Measurements from ENCODE around the gene PRPF40A.
A peak's percentile ranks its signal among the peaks of the same experiment; 100 is the strongest.
"Not testable (repeated sequence)": the region's sequence is repeated elsewhere in the genome, so short reads cannot be mapped to it uniquely, and the experiment has no call there.

Gene PRPF40A

DNA sequence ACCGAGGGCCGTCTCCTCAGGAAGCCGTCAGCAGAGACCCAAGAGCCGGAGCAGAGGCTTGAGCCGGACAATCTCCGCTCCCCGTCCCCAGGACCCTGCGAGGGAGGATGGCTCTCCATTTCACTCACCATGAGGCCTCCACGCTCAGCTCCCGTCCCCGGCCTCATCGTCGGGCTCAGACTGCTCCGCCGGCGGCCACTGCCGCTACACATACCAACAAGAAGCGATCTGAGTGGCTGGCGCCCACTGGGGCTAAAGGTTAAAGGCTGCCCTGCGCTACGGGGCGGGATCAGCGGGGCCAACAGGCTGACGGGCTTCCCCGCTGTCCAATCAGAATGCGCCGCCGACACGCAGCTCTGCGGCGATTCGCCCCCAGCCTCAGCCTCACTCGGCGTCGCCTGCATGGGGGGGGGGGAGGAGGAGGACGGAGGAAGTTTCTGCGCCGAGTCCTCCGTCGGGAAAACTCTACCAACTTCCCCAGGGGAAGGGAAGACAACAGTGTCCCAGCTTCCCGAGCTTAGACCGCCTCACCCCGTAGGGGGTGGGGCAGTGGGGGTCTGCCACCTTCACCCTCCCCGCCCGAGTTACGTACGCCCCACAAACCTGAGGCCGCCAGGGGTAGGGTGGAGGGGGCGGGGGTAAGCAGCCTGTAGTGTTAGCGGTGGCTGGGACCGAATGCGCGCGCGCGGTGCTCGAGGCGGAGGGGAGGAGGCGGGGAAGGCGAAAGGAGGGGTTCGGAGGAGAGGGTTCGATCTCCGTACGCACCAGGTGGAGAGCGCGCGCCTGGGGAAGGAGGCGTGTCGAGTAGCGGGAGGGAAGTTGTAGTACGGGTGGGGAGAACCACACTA, at the start of gene PRPF40A:
TSS of gene PRPF40A (minus strand) at position 234 of the 848 bp plus-strand sequence. CDS start at position 212, 22 bp downstream.
- DNase-seq = peak; percentile 99

DNA sequence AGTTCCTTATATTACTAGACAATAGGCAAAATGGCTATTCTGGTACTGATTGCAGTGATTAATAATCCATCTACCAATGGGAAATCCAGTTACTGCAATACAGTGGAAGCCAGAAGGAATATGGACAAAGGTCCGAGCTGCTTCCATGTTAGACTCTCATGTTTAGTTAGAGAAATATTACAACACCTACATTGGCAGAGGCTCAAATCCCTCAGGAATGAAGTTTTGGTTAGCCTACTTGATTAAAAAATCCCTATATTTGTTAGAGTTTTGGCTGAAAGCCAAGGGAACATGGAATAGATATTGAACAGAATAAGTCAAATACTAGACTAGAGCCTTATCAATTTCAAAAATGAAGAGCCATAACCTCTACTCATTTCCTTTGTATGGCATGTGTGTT, 49.7 kb upstream of the PRPF40A start:
- DNase-seq = no peak

DNA sequence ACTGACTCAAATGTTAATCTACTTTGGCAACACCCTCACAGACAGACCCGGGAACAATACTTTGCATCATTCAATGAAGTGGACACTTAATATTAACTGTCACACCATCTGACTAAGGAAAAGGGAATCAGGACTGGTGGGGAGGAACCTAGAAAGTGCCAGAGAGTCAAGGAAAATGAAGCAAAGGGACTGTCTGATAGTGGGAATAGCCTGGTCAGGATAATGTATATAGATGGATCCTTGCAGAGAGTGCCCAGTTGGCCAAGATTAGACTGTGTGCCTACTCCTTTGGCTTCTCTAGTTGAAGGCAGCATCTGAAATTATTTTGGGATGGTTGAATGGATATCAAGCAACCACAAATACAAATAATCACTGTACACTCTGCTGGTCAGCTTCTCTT, 46.4 kb upstream of the PRPF40A start:
- no peak for DNase-seq

DNA sequence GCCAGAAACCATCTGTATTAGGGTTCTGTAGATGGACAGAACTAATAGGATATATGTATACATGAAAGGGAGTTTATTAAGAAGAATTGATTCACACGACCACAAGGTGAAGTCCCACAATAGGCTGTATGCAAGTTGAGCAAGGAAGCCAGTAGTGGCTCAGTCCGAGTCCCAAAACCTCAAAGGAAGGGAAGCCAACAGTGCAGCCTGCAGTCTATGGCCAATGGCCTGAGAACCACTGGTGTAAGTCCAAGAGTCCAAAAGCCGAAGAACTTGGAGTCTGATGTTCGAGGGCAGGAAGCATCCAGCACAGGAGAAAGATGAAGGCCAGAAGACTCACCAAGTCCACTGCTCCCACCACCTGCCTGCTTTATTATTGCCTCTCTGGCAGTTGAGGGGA, 45.9 kb upstream of the PRPF40A start:
- not testable (repeated sequence) for DNase-seq

DNA sequence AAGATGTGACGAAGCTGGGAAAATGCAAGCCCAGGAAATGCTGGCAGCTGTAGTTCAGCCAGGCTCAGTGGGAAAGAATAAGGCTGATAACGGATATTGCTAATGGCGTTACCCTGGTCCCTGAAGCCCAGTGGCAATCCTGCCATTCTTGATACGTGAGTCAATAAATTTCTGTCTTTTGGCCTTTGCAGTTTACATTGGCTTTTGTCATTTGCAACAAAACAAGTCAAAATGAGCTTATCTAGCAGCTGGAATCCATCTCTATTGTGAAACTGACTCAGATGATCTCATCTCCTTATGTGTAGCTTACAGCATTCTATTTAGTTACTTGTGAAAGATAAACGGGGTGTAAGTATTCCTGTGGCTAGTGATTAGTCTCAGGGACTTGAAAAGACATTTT, 44.9 kb upstream of the PRPF40A start:
- no peak for DNase-seq

DNA sequence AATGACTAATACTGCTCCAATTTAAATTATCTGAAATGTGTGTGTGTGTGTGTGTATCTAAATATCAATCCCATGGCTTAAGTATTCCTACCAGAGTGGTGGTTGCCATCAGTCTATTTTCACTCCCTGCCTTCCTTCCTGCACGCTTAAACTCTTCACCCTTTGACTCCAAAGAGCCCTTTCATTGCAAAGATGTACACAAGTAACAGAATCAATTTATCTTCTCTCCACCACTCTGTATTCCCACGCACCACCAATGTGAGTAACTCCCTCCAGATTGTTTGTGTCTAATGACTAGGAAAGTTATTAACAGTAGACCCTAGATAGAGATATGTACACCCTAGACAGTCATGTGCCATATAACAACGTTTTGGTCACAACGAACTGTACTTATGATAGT, 44.0 kb upstream of the PRPF40A start:
- DNase-seq = no peak

DNA sequence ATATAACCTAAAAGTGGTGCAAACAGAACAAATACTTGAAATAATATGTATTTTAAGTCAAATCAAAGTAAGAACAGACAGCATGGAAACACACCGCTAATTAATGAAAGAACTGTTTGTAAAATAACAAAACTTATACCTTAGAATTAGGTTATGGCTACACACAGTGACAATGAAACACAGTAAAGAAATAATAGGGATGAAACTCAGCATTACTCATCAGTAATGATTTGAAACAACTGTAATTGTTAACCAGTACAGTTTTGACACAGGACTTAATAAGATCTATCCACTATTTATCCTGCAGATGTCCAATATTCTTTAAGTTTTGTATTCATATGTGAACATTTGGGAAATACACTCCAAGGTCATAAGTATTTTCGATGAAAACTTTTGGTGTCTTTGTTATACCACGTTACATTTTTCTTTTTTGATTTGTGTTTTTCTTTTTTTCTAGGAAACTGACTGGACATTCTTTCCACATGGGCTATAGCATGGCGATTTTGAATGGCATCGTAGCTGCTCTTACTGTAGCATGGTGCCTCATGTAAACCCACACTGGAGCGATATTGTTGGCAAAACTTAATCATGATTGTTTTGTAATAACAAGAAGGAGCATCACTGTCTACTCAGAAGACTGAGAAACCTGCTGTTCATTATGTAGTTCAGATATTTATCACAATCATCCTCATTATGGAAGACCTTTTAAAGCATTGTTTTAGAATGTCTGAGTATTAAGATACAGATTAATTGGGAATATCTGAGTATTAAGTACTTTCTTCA, 42.2 kb upstream of the PRPF40A start:
- no peak for DNase-seq

- peak; percentile 21 for DNase-seq
Observed at GRCh38 chr2:152755029-152755428, 37.8 kb upstream of the PRPF40A start.

DNA sequence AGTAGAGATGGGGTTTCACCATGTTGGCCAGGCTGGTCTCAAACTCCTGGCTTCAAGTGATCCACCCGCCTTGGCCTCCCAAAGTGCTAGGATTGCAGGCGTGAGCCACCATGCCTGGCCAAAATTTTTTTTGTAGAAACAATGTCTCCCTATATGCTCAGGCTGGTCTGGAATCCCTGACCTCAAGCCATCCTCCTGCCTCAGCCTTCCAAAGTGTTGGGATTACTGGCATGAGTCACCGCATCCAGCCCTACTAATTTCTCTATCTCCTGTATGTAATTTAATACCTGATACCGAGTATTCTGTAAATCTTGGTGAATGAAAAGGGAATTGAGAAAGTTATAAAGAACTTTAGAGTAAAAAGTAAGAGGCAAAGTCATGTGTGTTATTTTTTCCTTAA, 30.5 kb upstream of the PRPF40A start:
- not testable (repeated sequence) for DNase-seq

- DNase-seq = peak; percentile 13
Observed at GRCh38 chr2:152743002-152743401, 25.7 kb upstream of the PRPF40A start.

GRCh38 chr2:152740743-152741328, 23.6 kb upstream of the PRPF40A start:
- peak; percentile 52 for DNase-seq

DNA sequence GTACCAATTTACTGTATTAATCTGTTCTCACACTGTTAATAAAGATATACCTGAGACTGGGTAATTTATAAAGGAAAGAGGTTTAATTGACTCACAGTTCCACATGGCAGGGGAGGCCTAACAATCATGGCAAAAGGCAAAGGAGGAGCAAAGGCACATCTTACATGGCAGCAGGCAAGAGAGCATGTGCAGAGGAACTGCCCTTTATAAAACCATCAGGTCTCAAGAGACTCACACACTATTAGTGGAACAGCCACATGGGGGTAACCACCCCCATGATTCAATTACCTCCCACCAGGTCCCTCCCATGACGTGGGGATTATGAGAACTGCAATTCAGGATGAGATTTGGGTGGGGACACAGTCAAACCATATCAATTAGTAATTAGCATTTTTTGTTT, 22.4 kb upstream of the PRPF40A start:
- DNase-seq = not testable (repeated sequence)

- DNase-seq = no peak
Observed at GRCh38 chr2:152738438-152738837, 21.2 kb upstream of the PRPF40A start.

- DNase-seq = not testable (repeated sequence)
Observed at GRCh38 chr2:152737509-152737908, 20.2 kb upstream of the PRPF40A start.

DNA sequence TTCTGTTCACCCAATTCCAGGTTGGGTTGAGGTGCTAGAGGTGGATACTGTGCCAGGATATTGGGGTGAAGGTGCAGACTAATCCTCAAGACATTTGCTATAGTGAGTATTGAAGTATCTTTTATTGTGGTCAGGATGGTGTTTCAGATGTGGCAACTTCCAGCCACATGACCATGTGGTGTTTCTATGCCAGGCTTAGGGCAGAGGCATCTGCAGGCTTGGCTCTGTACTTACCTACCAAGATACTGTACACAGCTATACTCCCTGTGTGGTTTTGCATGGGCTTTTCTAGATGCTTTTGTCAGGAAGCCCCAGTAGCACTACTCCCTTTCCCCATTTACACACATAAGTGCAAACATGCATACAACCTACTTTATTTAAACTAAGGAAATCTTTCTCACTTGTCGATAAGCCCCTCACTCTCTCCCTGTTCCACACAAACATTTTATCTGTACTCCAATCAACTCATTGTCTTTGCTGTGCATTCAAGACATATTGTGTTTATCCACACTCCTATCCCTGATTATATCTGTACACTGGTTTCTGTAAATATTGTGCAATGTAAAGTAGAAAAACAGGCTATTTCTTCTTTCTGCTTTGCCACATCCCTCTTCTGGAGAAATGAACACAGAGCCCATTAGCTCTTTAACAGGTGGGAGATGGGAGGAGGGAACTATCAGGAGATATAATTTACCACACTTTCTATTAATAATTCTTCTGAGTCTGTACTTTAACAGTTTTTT, 13.5 kb upstream of the PRPF40A start:
- DNase-seq = no peak

- DNase-seq = no peak
Observed at GRCh38 chr2:152729844-152730243, 12.6 kb upstream of the PRPF40A start.

- DNase-seq = no peak
Observed at GRCh38 chr2:152723918-152724317, 6.7 kb upstream of the PRPF40A start.

GRCh38 chr2:152722639-152723038, 5.4 kb upstream of the PRPF40A start:
- not testable (repeated sequence) for DNase-seq

GRCh38 chr2:152720794-152721193, 3.5 kb upstream of the PRPF40A start:
- no peak for DNase-seq

GRCh38 chr2:152718909-152719645, 1.8 kb upstream of the PRPF40A start:
- peak; percentile 84 for DNase-seq

DNA sequence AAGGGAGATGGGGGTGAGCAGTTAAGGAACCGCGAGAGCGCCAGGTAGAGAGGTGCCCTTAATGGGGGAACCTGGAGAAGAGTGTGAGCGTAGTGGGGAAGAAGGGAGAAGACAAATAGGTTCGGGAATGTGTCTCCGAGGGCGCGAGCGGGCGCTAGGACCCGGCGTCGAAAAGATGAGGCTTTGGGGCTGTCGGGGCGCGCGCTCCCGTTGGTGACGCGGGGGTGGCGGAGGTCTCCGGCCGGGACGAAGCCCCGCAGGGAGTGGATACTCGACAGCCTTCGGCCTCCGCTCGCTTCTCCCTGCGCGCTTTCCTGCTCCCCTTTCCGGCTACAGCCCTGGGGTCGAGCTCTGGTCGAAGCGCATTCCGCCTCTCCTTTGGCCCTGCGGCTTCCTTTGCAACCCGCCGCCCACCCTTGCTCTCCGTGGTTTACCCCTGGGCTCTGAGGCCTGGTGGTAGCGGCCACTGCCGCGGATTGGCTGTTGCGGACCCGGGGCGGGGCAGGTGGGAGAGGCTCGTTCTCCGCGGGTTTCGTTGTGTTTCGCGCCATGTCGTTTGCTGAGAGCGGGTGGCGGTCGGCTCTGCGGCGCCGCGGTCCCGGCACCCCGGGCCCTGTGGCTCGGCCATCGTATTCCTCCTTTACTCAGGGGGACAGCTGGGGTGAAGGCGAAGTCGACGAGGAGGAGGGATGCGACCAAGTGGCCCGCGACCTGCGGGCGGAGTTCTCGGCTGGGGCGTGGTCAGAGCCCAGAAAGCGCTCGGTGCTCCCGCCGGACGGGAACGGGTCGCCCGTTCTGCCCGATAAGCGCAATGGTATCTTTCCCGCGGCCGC, 1.0 kb upstream of the PRPF40A start, which contains the start of gene ARL6IP6:
TSS of gene ARL6IP6 (plus strand) at position 545 of the 833 bp plus-strand sequence. CDS start at position 550, 5 bp downstream.
- DNase-seq = peak; percentile 95

Data from RPMI8226 (cell line).